ENCODE measurements around the gene S1PR3.
"Not testable (repeated sequence)": the region's sequence is repeated elsewhere in the genome, so short reads cannot be mapped to it uniquely, and the experiment has no call there.

S1PR3 gene

GRCh38 chr9:88991066-88992034, at the start of gene S1PR3:
TSS of gene S1PR3 (plus strand) at chr9:88991468. CDS start at chr9:89001201, 9,733 bp downstream.
- DNase-seq (ENCODE audit: low spot score), result peak; percentile 53

- not testable (repeated sequence) for DNase-seq (ENCODE audit: low spot score)
These were observed 49.7 kb upstream of the S1PR3 start for GRCh38 chr9:88941586-88941985.

GRCh38 chr9:88942411-88942810, 48.9 kb upstream of the S1PR3 start:
- no peak for DNase-seq (ENCODE audit: low spot score)

GRCh38 chr9:88945636-88946333, 45.5 kb upstream of the S1PR3 start:
- no peak for DNase-seq (ENCODE audit: low spot score)

GRCh38 chr9:88947581-88948573, 43.4 kb upstream of the S1PR3 start:
- no peak for DNase-seq (ENCODE audit: low spot score)

GRCh38 chr9:88949425-88949824, 41.8 kb upstream of the S1PR3 start:
- no peak for DNase-seq (ENCODE audit: low spot score)

GRCh38 chr9:88949961-88950340, 41.3 kb upstream of the S1PR3 start:
- no peak for DNase-seq (ENCODE audit: low spot score)

- DNase-seq (ENCODE audit: low spot score), result no peak
These were observed 40.7 kb upstream of the S1PR3 start for GRCh38 chr9:88950341-88951154.

GRCh38 chr9:88951155-88951542, 40.1 kb upstream of the S1PR3 start:
- DNase-seq (ENCODE audit: low spot score), result no peak

- DNase-seq (ENCODE audit: low spot score), result no peak
These were observed 39.1 kb upstream of the S1PR3 start for GRCh38 chr9:88952086-88952615.

GRCh38 chr9:88952976-88953375, 38.3 kb upstream of the S1PR3 start:
- DNase-seq (ENCODE audit: low spot score), result no peak

- no peak for DNase-seq (ENCODE audit: low spot score)
These were observed 37.8 kb upstream of the S1PR3 start for GRCh38 chr9:88953381-88954029.

GRCh38 chr9:88954066-88954465, 37.2 kb upstream of the S1PR3 start:
- DNase-seq (ENCODE audit: low spot score), result no peak

GRCh38 chr9:88957526-88957925, 33.7 kb upstream of the S1PR3 start:
- DNase-seq (ENCODE audit: low spot score), result no peak

- no peak for DNase-seq (ENCODE audit: low spot score)
These were observed 31.4 kb upstream of the S1PR3 start for GRCh38 chr9:88959727-88960469.

GRCh38 chr9:88960632-88961031, 30.6 kb upstream of the S1PR3 start:
- DNase-seq (ENCODE audit: low spot score), result no peak

- no peak for DNase-seq (ENCODE audit: low spot score)
These were observed 25.8 kb upstream of the S1PR3 start for GRCh38 chr9:88965473-88965872.

- no peak for DNase-seq (ENCODE audit: low spot score)
These were observed 24.2 kb upstream of the S1PR3 start for GRCh38 chr9:88966894-88967676.

- DNase-seq (ENCODE audit: low spot score), result no peak
These were observed 22.5 kb upstream of the S1PR3 start for GRCh38 chr9:88968799-88969198.

Data from D341Med (cell line).